ENCODE measurements around the gene PAIP1.
"Not testable (repeated sequence)": the region's sequence is repeated elsewhere in the genome, so short reads cannot be mapped to it uniquely, and the experiment has no call there.

PAIP1 gene

GRCh38 chr5:43602461-43603343 is 45.8 kb upstream of the PAIP1 start, which contains the start of gene NNT:
NNT (plus strand) TSS chr5:43603180; CDS start chr5:43609196, 6,016 bp downstream.
- no peaks in the 10 kb centered on the region for H3K27me3 ChIP-seq (ENCODE audit: insufficient read depth, low read depth, severe bottlenecking)
- TF ChIP-seq CTCF (IDR thresholded peaks at IDR 0.05; ENCODE audit: low read depth, low read length), result no peak
- H3K36me3 ChIP-seq, result no peaks in the 10 kb centered on the region; the same call in none of the 2 replicates
- DNase-seq, result peak; percentile 83
- H3K4me3 ChIP-seq (ENCODE audit: low read depth, low read length), result peak within 1 kb of the TSS; percentile 85
- H3K27ac ChIP-seq, result peak within 1 kb of the TSS; percentile 94
- H3K9me3 ChIP-seq (ENCODE audit: severe bottlenecking), result no peaks in the 10 kb centered on the region

GRCh38 chr5:43601454-43602260 is 44.8 kb upstream of the PAIP1 start:
- no peak for DNase-seq
- peak overlapping the region; percentile 94 for H3K27ac ChIP-seq
- no peaks in the 10 kb centered on the region; the same call in 1 of the 2 replicates for H3K36me3 ChIP-seq
- H3K4me3 ChIP-seq (ENCODE audit: low read depth, low read length), result peak overlapping the region; percentile 85
- no peak for TF ChIP-seq CTCF (IDR thresholded peaks at IDR 0.05; ENCODE audit: low read depth, low read length)
- no peaks in the 10 kb centered on the region for H3K27me3 ChIP-seq (ENCODE audit: insufficient read depth, low read depth, severe bottlenecking)
- H3K9me3 ChIP-seq (ENCODE audit: severe bottlenecking), result no peaks in the 10 kb centered on the region

- not testable (repeated sequence) for H3K4me3 ChIP-seq (ENCODE audit: low read depth, low read length); H3K9me3 ChIP-seq (ENCODE audit: severe bottlenecking); H3K27ac ChIP-seq; H3K27me3 ChIP-seq (ENCODE audit: insufficient read depth, low read depth, severe bottlenecking); DNase-seq; H3K36me3 ChIP-seq
Observed at GRCh38 chr5:43598927-43599326, 42.0 kb upstream of the PAIP1 start.

- Histone ChIP-seq H3K4me3 (ENCODE audit: low read depth, low read length) (no peak overlapping the region), H3K27me3 (ENCODE audit: insufficient read depth, low read depth, severe bottlenecking) (no peaks in the 10 kb centered on the region), H3K27ac (no peak overlapping the region), H3K9me3 (ENCODE audit: severe bottlenecking) (no peaks in the 10 kb centered on the region), H3K36me3 (no peaks in the 10 kb centered on the region)
- no peak for TF ChIP-seq CTCF (IDR thresholded peaks at IDR 0.05; ENCODE audit: low read depth, low read length)
- DNase-seq, result no peak
Observed at GRCh38 chr5:43592363-43592762, 35.5 kb upstream of the PAIP1 start.

GRCh38 chr5:43590700-43591099 is 33.8 kb upstream of the PAIP1 start:
- Histone ChIP-seq H3K9me3 (ENCODE audit: severe bottlenecking) (no peaks in the 10 kb centered on the region), H3K36me3 (no peaks in the 10 kb centered on the region), H3K4me3 (ENCODE audit: low read depth, low read length) (no peak overlapping the region), H3K27me3 (ENCODE audit: insufficient read depth, low read depth, severe bottlenecking) (no peaks in the 10 kb centered on the region), H3K27ac (no peak overlapping the region)
- no peak for TF ChIP-seq CTCF (IDR thresholded peaks at IDR 0.05; ENCODE audit: low read depth, low read length)
- no peak for DNase-seq

GRCh38 chr5:43589310-43589709 is 32.4 kb upstream of the PAIP1 start:
- Histone ChIP-seq H3K27ac (no peak overlapping the region), H3K27me3 (ENCODE audit: insufficient read depth, low read depth, severe bottlenecking) (no peaks in the 10 kb centered on the region), H3K9me3 (ENCODE audit: severe bottlenecking) (no peaks in the 10 kb centered on the region), H3K36me3 (no peaks in the 10 kb centered on the region), H3K4me3 (ENCODE audit: low read depth, low read length) (no peak overlapping the region)
- DNase-seq, result no peak
- no peak for TF ChIP-seq CTCF (IDR thresholded peaks at IDR 0.05; ENCODE audit: low read depth, low read length)
